NOMO-1 treated with dmso at 0.1 percent for 144 hours (cell line): ENCODE measurements around the gene DUSP5.

Source experiments
- DNase-seq: peaks from one replicate; lab custom pipeline; 2025; ENCODE audit not compliant: unreplicated experiment; lab: John Stamatoyannopoulos, UW

DUSP5 gene

DNA sequence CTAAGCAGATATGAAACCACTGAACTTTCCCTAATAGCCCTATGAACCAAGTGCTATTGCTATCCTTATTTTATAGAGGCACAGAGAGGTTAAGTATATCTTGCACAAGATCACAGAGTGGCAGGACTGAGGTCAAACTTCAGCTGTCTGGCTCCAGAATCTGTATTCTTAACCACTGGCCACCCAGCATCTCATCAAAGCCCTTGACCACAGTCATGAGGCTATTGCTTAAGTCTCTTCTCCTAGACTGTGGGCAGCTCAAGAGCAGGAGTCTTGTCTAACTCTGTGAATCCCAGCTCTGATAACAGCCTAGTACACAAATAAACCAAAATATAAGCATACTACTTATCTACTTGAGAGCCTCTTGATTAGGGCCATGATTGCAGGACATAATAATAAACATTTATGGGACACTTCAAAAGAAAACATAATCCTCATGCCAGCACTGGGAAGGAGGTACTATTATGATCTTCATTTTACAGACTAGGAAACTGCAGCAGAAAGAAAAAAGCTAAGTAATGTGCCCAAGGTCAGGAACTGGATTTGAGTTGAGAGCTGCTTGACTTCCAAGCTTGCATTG is 47.3 kb downstream of the DUSP5 start:
- no peak for DNase-seq

DNA sequence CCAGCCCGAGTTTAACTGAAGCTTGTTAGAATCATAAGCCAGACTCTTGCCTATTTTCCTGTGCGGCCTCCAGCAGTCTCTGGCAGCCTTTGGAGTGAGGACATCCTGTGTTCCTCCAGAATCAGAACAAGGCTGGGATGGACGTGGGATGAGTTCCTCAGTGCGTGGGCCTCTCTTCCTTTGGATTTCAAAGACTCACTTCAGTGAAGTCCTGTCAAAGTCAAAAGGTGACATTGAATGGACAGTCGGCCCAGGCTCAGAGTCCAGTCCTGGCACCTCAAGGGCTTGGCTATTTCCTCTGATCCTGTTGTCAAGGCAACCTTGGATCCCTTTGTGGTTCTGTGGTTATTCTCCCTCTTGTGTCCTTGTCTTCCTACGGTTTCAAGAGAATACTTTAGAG is 48.4 kb downstream of the DUSP5 start:
- no peak for DNase-seq

DNA sequence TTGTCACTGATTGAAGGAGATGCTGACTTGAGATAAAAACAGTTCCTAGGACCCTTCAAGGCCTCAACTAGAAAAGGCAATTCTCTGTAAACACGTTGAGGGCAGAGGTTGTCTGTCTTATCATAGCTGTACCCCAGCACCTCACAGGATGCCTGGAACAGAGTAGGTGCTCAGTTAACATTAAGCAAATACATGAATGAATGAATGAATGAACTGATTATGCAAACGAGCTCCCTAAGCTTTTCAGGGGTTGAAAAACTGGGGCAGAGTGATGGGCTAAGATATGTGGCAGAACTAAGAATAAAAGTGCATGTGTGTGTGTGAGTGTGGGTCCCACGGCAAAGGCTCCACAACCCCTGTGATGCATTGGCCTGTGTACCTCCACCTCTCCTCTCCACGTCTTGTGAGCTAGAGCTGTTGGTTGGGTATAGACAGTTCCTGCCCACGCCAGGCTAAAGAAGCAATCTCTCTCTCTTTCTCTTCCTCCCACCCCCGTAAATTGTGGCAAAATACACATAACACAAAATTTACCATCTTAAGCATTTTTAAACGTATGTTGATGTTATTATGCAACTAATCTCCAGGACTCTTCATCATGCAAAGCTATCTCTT is 48.9 kb downstream of the DUSP5 start:
- no peak for DNase-seq

DNA sequence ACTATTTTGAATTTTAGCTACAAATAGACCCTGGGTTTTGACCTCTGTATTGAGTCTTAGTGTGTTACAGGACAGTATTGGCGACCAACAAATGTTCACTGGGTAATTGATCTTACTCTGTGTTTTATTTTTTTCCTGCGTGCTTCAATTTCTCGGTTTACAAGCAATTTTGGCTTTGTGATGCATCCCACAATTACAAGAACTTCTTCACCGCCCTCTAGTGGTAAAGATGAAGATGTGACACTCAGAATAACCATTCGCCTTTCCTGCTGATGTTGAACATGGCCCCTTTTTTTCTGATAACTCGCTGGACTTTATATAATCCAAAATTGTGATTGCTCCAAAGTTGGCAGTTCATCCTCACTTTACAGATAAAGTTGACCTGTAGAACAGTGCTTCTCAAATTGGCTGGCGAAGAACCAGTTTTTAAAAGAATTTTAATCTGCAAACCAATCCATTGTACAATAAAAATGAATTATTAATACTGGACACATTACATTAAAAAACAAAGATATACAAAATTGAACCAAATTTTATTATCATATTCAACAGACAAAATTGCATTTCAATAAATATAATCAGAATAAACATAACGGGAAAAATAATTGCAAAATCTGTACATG is 49.5 kb downstream of the DUSP5 start:
- peak; percentile 13 for DNase-seq

DNA sequence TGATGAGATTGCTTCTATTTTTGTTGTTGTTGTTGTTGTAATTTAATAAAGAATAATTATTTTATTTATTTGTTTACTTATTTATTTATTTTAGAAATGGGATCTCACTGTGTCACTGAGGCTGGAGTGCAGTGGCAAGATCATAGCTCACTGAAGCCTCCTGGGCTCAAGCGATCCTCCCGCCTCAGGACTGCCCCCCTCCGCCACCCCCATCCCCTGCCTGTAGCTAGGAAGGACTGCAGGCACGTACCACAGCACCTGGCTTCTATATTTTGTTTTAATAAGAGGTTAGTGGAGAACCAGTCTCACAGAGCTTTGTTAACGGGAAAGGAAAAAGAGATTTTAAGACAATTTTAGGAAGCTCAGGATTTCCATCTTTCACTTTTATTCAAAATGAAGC is 50.3 kb downstream of the DUSP5 start:
- no peak for DNase-seq

DNA sequence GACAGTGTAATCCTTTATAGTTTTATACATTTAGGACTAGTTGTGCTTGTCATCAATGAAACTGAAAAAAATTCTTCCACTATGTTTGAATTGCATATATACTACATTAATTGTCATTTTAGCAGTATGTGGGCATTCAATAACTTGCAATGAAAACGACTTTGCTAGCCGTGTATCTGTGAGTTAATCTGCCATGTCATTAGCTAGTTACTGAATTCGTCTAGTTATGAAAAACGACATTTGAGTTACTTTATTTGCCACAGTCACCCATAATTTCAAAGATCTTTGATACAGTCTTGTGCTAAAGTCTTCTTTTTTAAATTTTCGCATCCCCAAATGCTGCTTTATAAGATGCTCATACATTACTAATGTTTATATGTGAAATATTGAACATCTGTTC is 51.5 kb downstream of the DUSP5 start:
- DNase-seq = no peak

DNA sequence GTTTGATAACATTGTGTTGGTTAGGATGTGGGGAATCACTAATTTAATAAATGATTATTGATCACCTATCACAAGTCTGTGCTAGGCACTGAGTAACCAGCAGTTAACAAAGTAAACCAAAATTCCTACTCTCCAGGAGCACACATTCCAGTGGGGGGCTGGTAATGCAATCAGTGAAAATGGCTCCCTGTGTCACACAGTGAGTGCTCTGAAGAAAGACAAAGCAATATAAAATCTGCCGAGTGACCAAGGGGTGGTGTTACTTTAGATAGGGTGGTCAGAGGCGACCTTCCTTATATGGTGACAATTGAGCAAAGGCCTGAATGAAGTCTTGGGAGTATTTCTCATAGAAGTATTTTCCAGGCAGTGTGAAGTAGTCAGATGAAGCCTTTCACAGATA is 56.2 kb downstream of the DUSP5 start:
- DNase-seq = no peak

DNA sequence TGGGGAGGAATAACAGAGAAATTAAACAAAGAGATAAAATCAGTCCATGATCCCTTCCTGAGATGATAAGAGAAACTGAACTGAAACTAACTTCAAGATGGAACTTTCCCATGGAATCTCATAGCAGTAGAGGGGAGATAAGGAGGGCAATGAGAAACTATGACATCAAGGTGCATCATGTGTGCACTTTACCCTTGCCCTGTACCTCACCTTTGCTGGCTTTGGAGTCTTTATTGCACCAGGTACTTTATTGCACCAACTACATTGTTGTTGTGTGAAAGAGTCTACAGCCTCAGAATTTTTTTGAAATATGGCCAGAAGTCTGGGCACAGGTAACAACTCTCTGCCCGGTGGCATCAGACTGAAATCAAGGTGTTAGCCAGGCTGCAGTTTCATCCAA is 58.6 kb downstream of the DUSP5 start:
- DNase-seq = no peak

DNA sequence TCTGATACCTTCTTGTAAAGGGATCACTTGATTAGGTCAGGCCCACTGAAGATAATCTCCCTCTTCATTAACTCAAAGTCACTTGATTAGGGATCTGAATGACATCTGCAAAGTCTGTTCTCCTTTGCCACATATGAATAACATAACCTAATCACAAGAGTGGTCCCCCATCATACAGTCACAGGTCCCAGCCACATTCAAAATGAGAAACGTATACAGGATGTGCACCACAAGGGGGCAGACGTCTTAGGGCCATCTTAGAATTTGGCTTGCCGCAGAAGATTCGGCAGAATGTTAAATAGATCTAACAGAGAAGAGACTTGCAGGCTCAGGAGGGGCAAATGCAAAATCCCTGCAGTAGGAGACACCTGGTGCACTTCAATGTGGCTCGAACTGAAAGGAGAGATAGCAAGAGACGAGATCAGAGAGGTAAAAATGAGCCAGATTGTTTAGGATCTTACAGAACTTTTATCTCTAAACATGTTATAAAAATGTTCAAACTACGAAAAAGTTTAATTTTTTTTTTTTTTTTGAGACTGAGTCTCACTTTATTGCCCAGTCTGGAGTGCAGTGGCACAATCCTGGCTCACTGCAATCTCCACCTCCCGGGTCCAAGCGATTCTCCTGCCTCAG is 59.4 kb downstream of the DUSP5 start:
- peak; percentile 51 for DNase-seq

DNA sequence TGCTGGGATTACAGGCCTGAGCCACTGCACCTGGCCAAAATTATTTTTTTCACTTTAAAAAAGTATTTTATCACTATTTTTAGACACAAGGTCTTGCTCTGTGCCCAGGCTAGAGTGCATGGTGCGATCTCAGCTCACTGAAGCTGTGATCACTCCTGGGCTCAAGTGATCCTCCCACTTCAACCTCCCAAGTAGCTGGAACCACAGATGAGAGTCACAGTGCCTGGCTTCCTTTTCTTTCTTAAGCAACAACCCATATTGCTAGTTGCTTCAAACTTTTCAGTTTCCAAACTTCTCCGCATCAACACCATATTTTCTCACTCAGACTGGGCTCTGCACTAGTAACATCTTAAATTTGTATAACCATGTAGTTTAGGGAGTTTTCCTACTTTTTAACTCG is 60.3 kb downstream of the DUSP5 start:
- DNase-seq = no peak

DNA sequence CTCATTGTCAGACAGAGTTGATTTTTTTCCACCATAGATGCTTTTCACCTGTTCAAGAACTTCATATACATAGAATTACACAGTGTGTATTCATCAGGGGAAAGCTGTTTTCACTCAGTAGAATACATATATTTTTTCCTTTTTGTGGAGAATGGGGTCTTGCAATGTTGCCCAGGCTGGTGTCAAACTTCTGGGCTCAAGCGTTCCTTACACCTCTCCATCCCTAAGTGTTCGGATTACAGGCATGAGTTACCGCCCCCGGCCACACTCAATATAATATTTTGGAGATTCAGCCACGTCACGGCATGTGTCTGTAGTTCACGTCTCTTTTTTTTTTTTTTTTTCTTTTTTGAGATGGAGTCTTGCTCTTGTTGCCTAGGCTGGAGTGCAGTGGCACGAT is 62.3 kb downstream of the DUSP5 start:
- DNase-seq = no peak
